BE2C (cell line): ENCODE data around the gene TM4SF18.
"Not testable (repeated sequence)": the region's sequence is repeated elsewhere in the genome, so short reads cannot be mapped to it uniquely, and the experiment has no call there.

Experiments
- DNase-seq: peaks from one replicate; pipeline ENCODE4 v3.0.0-alpha.2; 2020
- H3K27me3 ChIP-seq: fragments of 250-450 bp; sonication (Bioruptor Pico); 2 replicates; pipeline ENCODE4 v1.5.1; 2020; ENCODE audit warnings: mild to moderate bottlenecking
- H3K36me3 ChIP-seq: fragments of 250-450 bp; sonication (Bioruptor Pico); 2 replicates; pipeline ENCODE4 v1.5.1; 2020; ENCODE audit warnings: mild to moderate bottlenecking
- H3K4me1 ChIP-seq: fragments of 250-450 bp; sonication (Bioruptor Pico); 2 replicates; pipeline ENCODE4 v1.5.1; 2020
- H3K4me3 ChIP-seq: 2 replicates; pipeline ENCODE4 v1.5.1; 2011; ENCODE audit warnings: low read depth, low read length
- H3K9me3 ChIP-seq: fragments of 250-450 bp; sonication (Bioruptor Pico); 2 replicates; pipeline ENCODE4 v1.5.1; 2020
- CTCF ChIP-seq: IDR thresholded peaks from 2 replicates; pipeline ENCODE4 v1.5.1; 2012; ENCODE audit warnings: mild to moderate bottlenecking, low read depth, low read length

The TM4SF18 gene

GRCh38 chr3:149342413-149343380, 9.3 kb upstream of the TM4SF18 start:
- H3K4me1 ChIP-seq, result no peaks in the 10 kb centered on the region

DNA sequence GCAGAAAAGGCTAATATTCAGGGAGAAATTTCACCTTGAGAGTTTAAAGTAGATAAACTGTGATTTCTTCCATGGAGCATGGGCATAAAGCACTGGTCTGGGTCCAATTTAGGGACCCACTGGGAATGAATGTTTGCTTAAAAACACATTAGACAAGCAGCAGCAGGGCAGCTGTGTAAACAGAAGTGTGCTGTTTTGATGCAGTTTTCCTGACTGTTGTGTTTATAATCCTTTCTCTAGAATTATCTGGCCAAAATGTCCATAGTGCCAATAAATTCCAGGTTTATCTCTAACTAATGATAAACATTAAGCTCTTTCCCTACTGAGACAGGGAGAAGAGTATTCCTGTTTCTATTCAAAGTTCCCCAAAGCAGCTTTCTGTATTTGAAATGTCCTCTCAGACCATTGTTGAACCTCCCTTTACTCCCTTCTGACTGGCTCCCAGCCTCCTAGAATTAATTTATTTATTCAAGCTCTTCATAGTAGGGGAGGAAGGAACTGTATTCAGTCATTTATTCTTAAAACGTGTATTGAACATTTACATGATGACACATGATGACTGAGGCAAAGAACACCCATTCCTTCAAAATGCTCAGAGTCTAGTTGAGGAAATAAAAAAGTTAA, 7.0 kb upstream of the TM4SF18 start:
- TF ChIP-seq CTCF, result no peak
- DNase-seq, result no peak
- Histone ChIP-seq H3K36me3 (no peaks in the 10 kb centered on the region), H3K4me1 (no peaks in the 10 kb centered on the region), H3K4me3 (no peak overlapping the region), H3K9me3 (no peaks in the 10 kb centered on the region), H3K27me3 (no peaks in the 10 kb centered on the region)

More at GRCh38 chr3:149342413-149343380, 9.3 kb upstream of the TM4SF18 start:
- DNase-seq, result no peak
- H3K27me3 ChIP-seq, result no peaks in the 10 kb centered on the region
- no peak overlapping the region for H3K4me3 ChIP-seq
- no peaks in the 10 kb centered on the region for H3K9me3 ChIP-seq
- no peak for TF ChIP-seq CTCF
- no peaks in the 10 kb centered on the region for H3K36me3 ChIP-seq

GRCh38 chr3:149339931-149340309, 6.5 kb upstream of the TM4SF18 start:
- peak; percentile 12 for DNase-seq
- no peak overlapping the region for H3K4me3 ChIP-seq

DNA sequence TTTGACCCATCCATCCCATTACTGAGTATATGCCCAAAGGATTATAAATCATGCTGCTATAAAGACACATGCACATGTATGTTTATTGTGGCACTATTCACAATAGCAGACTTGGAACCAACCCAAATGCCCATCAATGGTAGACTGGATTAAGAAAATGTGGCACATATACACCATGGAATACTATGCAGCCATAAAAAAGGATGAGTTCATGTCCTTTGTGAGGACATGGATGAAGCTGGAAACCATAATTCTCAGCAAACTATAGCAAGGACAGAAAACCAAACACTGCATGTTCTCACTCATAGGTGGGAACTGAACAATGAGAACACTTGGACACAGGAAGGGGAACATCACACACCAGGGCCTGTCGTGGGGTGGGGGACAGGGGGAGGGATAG, 4.0 kb upstream of the TM4SF18 start:
- H3K27me3 ChIP-seq, H3K4me3 ChIP-seq, H3K36me3 ChIP-seq, DNase-seq, H3K9me3 ChIP-seq, H3K4me1 ChIP-seq: not testable (repeated sequence)

More at GRCh38 chr3:149339931-149340309, 6.5 kb upstream of the TM4SF18 start:
- no peaks in the 10 kb centered on the region for H3K27me3 ChIP-seq
- H3K36me3 ChIP-seq, result no peaks in the 10 kb centered on the region
- no peaks in the 10 kb centered on the region for H3K9me3 ChIP-seq
- H3K4me1 ChIP-seq, result no peaks in the 10 kb centered on the region
- no peak for TF ChIP-seq CTCF

- H3K4me1 ChIP-seq, result no peaks in the 10 kb centered on the region
- no peak for DNase-seq
- H3K4me3 ChIP-seq, result no peak overlapping the region
- H3K27me3 ChIP-seq, result no peaks in the 10 kb centered on the region
- no peak for TF ChIP-seq CTCF
- H3K9me3 ChIP-seq, result no peaks in the 10 kb centered on the region
- H3K36me3 ChIP-seq, result no peaks in the 10 kb centered on the region
These were observed 3.5 kb upstream of the TM4SF18 start for GRCh38 chr3:149336925-149337324.

- no peak for DNase-seq
- H3K4me1 ChIP-seq, result no peaks in the 10 kb centered on the region
- H3K27me3 ChIP-seq, result no peaks in the 10 kb centered on the region
- TF ChIP-seq CTCF, result no peak
- no peaks in the 10 kb centered on the region for H3K9me3 ChIP-seq
- no peak overlapping the region for H3K4me3 ChIP-seq
- H3K36me3 ChIP-seq, result no peaks in the 10 kb centered on the region
These were observed 665 bp downstream of the TM4SF18 start for GRCh38 chr3:149332771-149333170.
